HS-5 (cell line): ENCODE results near the gene PDCD5.
"Not testable (repeated sequence)": the region's sequence is repeated elsewhere in the genome, so short reads cannot be mapped to it uniquely, and the experiment has no call there.

Experiments used
- DNase-seq: peaks from one replicate; pipeline ENCODE4 v3.0.0-alpha.2; 2012; ENCODE audit warnings: low read depth

PDCD5 gene

DNA sequence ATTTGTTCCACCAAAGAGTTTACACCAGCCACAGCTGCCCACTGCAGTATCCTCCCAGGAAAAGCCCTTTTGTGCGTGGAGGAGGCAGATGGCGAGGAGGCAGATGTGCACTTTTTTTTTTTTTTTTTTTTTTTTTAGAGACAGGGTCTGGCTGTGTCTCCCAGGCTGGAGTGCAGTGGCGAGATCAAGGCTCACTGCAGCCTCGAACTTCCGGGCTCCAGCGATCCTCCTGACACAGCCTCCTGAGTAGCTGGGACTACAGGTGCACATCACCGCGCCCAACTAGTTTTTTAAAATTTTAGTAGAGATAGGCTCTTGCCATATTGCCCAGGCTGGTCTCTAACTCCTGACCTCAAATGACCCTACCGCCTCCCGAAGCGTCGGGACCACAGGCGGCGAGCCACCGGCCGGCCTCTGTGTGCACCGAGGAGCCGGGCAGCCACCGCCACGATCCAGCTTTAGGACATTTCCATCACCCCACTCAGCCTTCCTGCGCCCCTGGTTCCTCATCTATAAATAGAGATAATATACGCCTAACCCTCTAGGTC lies 563 bp upstream of the PDCD5 start:
- no peak for DNase-seq

DNA sequence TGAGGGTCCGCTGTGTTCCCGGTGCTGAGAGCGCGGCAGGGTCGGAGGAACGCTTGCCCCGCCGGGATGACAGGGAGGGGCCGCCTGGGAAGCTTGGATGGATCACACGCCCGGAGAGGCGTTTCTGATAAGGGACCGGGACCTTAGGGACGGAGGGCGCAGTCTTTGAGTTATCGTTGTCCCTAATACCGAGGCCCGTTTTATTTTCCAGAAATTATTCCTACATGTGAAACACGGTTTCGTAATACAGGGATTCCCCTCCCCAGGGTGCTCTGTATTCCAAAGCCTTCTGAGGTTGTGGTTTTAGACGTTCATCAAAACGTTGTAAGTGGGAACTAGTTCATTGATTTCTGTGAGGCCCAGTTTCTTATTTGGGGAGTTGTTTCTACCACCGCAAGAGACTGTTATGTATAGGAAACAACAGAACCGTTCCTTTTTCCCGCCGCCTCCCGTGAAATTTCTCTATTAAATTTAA lies 752 bp downstream of the PDCD5 start:
- no peak for DNase-seq

DNA sequence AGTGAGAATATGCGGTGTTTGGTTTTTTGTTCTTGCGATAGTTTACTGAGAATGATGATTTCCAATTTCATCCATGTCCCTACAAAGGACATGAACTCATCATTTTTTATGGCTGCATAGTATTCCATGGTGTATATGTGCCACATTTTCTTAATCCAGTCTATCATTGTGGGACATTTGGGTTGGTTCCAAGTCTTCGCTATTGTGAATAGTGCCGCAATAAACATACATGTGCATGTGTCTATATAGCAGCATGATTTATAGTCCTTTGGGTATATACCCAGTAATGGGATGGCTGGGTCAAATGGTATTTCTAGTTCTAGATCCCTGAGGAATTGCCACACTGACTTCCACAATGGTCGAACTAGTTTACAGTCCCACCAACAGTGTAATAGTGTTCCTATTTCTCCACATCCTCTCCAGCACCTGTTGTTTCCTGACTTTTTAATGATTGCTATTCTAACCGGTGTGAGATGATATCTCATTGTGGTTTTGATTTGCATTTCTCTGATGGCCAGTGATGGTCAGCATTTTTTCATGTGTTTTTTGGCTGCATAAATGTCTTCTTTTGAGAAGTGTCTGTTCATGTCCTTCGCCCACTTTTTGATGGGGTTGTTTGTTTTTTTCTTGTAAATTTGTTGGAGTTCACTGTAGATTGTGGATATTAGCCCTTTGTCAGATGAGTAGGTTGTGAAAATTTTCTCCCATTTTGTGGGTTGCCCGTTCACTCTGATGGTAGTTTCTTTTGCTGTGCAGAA lies 6.9 kb downstream of the PDCD5 start:
- DNase-seq, result not testable (repeated sequence)

DNA sequence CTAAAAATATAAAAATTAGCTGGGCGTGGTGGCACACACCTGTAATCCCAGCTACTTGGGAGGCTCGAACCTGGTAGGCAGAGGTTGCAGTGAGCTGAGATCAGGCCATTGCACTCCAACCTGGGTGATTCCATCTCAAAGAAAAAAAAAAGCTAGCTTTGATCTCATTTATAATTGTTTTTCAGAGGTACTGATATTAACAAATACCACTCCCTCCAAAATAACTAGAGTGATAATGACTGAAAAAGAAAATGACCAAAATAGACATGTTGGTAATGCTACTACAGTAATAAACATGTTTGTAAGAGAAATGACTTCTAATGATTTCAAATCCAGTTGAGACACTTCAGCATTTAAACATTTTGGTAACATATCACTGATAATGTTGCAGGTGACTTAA lies 13.0 kb downstream of the PDCD5 start:
- no peak for DNase-seq

DNA sequence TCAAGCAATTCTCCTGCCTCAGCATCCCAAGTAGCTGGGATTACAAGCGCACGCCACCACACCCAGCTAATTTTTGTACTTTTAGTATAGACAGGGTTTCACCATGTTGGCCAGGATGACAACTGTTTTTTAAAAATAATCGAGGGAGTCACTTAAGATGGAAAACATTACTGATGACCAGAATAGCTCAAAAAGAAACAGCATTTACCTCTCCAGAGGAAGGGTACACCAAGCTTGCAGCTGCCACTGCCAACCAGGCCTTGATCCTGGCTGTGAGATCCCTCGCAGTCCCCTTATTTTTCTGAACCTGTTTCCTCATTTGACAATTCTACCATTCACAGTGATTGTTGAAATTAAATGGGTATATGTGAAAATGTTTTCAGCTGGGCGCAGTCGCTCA lies 14.5 kb downstream of the PDCD5 start:
- no peak for DNase-seq

DNA sequence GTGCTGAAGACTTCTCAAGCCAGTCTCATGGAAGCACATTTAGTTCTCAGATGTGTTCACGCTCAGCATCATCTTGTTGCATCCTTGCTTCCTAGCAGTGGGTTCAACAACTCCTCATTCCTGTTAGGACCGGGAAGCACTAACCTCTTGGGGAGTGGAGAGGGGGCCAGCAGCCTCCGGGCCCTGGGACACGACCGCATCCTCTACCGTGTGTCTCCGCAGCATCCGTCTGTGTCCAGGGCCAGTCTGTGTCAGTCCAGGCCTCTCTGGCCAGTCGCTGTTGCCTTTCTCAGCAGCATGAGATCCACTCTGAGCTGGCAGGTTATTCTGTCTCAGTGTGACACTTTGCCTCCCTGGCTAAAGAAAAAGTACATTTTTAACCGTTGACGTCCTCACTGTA lies 17.0 kb downstream of the PDCD5 start:
- DNase-seq, result no peak

DNA sequence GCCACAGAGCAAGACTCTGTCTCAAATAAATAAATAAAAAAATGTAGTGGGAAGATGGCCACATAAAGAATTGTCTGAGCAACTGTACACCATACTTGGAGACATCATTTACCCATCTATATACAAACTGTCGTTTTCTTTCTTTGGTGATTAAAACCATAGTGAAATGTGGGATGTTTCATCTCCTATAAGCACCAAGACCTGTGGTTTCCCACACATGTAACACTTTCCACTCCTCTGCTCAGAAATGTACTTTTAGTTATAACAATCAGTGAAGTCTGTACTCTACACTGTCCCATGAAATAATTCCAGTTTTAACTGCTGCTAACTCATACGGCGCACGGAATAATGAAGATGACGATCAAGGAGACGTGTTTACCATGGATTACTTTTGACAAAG lies 18.3 kb downstream of the PDCD5 start:
- DNase-seq, result no peak

DNA sequence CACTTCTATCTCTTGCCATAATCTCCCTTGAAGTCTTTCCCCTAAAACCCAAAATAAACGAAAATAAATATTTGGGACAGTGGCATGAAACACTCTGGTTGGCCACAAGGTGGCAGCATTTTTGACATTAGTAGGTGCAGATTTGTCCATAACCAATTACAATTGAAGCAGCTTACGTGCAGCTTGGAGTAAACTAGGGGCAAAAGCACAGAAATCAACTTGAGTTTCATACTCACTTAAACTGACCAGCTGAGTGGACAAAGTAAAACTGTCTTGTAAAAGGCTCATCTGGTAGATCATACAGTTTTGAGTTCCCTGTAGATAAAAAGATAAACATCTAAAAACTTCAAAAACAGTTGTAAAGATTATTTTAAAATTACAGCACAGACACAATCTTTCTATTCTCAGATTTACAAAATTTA lies 18.8 kb downstream of the PDCD5 start:
- DNase-seq, result no peak

DNA sequence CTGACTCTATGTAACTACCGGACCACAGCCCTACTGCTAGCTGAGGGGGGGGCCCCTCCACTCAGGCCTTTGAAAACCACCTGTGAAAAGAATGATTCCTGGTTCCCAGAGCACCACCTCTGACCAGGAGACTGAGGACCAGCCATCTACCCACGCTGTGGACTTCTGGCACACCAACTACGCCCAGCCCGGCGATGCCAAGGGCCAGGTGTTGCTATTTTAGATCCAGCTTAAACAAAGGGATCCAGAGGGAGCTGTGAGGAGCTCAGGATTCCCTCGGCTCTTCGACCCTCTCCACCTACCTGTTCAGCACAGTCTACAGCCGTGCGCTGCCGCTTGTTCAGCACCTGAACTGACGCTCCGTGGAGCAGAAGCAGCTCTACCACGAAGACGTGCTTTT lies 23.0 kb downstream of the PDCD5 start:
- DNase-seq, result no peak

DNA sequence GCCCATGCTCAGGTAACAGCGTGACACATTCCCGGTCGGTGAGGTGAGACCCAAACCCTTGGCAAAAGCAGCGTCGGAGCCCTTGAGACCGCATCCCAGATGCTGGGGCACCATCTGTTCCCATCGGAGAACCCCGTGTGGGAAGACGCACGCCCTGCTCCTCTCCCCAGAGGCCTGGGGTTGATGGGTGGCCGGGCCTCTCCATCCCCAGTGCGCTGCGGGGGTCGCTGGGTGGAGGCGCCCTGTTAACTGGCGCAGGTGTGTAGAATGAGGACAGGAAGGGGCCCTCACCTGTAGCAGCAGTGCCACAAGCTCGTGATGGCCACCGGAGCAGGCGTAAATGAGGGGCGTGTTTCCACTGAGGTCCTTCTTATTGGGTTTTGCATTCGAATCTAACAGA lies 24.6 kb downstream of the PDCD5 start:
- no peak for DNase-seq

DNA sequence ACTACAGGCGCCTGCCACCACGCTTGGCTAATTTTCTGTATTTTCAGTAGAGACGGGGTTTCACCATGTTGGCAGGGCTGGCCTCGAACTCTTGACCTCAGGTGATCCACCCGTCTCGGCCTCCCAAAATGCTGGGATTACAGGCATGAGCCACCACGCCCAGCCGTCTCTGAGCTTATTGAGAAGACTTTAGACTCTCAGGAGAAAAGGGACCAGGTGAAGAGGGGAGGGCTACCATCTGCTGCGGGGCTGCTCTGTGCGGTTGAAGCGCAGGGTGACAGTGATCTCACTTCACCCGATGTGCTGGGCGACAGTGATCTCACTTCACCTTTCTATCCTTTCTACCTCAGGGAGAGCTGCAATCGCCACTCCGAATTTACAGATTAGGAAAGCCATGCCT lies 25.3 kb downstream of the PDCD5 start:
- DNase-seq, result no peak

DNA sequence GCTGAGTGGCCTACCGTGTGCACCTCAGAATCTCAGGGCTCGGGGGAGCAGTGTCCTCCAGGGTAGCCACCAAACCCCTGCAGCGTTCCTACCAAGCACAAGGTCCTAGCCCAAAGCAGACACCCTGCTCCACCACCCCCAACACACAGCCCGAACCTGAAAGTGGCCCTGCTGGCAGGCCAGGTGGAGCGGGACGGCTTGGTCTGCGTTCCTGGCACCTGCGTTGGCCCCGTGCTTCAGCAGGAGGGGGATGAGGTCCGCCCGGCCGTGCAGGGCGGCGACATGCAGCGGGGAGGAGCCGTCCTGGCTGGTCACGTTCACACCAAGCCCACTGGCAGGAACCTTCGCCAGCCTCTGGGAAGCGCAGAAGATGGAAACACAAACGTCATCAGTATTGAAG lies 26.5 kb downstream of the PDCD5 start:
- no peak for DNase-seq

DNA sequence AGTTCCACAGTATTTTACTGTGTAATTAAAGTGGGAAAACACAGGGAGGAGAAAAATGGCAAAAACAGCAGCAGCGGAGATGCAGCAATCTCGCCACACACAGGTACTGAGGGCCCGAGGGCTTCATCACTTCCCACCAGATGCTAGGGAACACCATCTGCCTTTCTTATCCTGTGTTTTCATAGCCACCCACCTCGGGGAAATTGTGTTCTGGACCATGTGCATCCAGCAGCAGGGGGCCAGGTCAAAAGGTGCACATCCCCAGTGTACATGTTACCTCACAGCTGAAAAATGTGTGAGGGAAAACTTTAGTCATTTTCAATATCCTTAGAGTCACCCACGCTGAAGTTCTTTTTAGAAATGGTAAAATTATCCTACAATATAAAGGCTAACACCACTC lies 30.2 kb downstream of the PDCD5 start:
- DNase-seq, result no peak

DNA sequence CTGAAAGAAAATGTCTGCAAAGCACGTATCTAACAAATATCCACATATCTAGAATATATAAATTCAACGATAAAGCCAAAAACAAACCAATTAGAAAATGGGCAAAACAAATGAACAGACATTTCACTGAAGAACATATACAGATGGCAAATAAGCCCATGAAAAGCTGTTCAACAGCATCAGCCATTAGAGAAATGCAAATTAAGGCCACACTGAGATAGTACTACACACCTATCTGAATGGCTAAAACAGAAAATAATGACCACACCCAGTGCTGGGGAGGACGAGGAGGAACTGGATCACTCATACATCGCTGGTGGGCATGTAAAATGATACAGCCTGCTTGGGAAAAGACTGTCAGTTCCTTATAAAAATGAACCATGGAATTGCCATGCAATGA lies 32.0 kb downstream of the PDCD5 start:
- DNase-seq, result no peak

DNA sequence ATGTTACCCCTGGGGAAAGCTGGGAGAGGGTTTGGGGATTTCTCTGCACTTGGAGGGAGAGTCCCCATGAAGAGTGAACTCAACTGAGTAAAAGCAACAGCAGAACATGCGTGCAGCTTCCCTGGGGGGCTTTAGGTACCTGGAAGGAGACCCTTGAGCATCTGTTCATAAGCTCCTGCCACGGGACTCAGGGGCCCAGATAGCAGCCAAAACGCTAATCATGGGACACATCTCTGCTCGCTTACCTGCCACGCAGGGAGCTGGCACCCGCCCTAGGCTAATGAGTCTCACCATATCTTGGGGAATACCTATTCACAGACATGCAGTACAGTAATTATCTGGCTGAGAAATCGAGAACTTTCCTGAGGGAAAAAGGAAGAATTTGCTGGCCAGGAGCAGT lies 33.9 kb downstream of the PDCD5 start:
- DNase-seq, result no peak

DNA sequence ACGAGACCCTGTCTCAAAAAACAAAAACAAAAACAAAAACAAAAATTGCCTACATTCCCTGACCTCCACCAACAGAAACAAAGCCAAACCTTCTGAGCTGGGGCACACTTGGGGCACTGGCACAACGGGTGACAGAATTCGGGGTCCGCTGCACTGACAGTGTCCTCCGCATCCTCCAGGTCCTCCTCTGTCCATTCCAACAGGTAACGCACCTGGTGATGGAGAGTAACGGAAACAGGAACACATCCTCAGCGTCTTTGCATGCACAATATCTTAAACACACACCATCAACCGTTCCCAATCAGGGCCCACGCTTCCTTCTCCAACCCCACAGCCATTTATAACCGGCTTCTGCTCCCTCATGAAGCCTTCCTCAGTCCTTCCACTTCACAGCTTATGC lies 34.6 kb downstream of the PDCD5 start:
- DNase-seq, result no peak

DNA sequence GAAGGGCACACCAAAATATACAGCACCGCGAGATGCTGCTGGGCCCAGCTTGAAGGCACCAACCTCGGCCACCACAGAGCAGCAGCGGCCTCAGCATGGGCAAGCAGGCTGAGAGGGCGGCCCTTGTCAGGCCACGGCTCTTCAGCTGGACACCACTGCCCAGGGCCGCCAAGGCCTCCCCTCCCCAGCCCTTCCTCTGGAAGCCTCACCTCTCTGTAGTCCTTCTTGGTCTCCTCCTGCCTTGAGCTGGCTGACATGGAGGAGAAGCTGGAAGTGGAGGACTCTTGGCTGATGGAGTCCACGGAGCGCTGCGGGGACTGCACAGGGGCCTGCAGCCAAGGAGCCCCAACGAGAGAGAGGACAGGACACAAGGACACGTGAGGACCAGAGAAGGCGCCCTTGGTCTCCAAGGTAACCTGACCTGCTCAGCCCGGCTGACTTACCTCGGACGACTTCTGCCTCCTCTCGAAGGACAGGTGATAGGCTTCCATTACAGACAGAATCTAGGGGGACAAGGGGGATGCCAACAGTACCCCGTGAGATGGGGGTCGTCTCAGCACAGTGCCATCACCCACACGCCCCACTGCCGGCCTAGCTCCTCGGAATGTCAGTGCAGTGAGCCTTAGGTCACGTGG lies 38.2 kb downstream of the PDCD5 start:
- no peak for DNase-seq

DNA sequence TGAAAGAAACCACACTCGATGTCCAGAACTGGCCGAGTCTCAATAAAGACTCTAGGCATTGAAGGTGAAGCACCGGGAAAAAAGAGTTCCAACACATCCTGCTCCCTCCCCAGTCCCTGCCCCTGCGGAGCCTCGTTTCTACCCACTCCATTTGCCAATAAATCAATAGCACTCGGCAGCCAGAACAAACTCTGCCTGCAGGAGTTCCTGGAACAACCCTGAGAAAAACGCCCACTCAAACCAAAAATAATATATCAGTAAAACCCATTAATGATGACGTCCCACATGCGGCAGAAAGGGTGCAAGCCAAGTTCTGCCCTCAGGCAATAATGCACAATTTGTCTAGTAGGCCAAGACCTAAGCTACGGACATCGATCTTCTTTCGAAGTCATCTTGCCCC lies 41.0 kb downstream of the PDCD5 start:
- DNase-seq, result no peak

DNA sequence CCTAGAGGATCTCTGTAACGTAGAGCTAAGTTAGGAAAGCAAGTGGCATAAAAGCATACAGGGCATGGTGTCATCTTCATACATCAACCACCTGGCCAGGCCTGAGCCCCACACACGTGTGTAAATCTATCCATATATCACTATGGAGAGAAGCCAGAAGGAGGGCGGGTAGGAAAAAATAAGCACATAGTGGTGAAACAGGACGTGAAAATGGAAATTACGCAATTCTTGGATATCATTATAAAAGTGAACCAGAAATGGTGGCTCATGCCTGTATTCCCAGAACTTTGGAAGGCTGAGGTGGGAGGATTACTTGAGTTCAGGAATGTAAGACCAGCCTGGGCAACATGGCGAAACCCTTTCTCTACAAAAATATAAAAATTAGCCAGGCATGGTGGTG lies 43.4 kb downstream of the PDCD5 start:
- DNase-seq, result no peak

DNA sequence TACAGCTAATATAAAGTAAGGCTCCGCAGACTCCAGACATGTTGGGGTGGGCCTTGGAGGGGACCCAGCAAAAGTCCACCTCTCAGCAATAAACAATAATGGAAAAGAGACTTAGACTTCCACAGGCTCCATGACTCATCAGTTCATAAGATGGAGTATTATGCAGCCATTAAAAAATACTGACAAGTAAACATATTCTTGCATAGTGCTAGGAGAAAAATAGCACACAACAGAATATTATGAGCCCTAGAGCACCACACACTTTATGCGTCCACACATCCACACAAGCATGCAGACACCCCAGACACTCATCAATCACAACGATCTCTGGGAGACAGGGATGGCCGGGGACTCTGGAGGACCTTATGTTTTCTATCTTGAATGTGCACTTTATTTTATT lies 46.0 kb downstream of the PDCD5 start:
- no peak for DNase-seq

DNA sequence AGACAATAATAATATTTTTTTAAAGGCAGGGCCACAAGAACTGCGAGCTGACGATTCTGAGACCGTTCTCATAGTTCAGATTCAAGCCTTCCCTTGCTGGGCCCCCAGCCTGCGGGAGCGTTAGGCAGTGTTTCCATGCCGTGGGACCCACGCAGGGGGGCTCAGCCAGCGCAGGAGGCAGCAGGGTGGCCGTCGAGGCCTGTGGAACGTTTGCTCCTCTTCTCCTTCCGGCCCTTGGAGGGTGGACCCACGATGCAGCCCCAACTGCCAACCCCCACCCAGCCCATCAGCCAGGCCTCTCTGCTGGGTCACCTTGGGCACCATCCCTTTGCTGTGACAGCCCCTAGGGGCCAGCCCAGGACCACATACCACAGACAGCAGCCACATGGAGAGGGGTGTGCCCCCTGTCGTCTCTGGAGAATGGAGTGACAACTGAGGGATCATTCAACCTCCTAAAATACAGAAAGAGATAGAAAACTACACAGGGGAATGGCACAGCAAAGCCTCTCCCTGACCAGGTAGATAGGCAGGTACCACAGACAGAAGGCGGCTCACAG lies 46.8 kb downstream of the PDCD5 start:
- DNase-seq, result no peak

DNA sequence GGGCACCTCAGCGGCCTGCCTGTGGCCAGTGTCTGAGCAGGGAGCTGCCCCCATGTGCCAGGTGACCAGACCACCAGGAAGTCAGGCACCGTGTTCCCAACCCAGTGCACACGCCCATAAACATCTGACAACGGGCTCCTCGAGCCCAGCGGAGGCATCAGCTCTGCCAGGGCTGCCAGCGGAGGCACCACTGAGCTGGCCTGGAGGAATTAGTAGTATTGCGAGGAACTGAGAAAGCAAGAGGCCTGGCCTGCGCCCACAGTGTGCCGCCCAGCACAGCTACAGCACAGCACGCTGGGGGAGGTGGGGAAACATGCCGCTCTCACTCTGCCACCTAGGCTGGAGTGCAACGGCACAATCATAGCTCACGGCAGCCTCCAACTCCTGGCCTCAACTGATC lies 49.3 kb downstream of the PDCD5 start:
- DNase-seq, result no peak

DNA sequence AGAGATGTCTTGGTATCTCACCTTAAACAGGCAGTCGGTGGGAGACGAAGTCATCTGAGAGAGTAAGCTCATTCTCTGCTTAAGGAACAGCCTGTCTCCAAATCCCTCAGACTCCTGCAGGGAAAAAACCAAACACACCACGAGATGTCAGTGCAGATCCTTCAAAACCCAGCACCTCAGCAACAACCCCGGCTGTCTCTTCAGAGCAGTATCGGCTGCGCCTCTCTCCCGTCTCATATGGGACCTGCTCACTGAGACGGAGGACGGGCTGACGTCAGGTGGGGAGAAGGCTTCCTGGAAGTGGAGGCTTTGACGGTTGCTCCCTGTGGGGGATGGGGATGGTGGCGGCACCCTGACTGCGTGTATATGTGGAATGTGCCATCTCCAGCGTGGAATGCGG lies 50.4 kb downstream of the PDCD5 start:
- DNase-seq, result no peak
